Choroid plexus epithelial cell (primary cell): ENCODE measurements around the gene FARP1.

ENCODE experiments used
- DNase-seq: peaks from one replicate; pipeline ENCODE4 v3.0.0-alpha.2; 2010; ENCODE audit warnings: low read depth
- H3K4me3 ChIP-seq: 2 replicates; pipeline ENCODE4 v1.5.1; 2011; ENCODE audit warnings: low read depth, mild to moderate bottlenecking, control low read depth, low read length, moderate library complexity
- TF ChIP-seq, protein P1 (sequence below): conservative IDR thresholded peaks from 2 replicates; pipeline ENCODE4 v1.5.1; 2011; ENCODE audit warnings: low read depth, mild to moderate bottlenecking, control low read depth, inconsistent platforms, low read length, moderate library complexity

The FARP1 gene

DNA sequence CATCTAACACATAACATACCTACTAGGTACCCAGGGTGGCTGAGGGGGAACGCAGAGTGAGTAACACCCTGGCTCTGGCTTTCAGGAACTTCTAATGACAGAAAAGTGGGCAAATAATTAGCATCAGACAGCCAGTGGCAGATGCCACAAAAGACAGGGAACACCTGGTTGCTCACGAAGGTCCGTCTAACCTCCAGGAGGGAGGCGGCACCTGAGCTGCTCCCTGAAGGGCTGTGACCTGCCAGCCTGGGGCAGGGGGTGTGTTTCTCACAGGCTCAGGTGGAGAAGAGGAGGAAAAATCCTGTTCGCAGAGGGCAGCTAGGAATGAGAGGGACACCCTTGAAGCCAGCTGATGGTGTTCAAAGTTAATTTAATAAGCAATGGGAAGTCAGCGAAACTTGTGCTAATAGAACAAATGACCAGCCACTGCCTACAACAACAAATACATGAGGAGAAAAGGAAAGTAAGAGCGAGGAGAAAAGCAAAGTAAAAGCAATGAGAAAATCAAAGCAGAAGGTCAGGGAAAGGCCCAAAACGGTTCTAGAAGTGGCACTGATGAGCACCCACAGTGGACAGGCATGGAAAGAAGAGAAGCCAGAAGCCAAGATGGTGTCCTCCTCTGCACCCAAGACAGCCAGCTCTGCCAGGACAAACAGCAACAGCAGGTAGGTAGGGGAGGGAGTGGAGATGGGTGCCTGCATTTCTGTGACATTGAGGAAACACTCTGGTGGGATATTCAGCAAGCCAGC is 346.7 kb downstream of the FARP1 start:
- TF ChIP-seq, protein P1, sequence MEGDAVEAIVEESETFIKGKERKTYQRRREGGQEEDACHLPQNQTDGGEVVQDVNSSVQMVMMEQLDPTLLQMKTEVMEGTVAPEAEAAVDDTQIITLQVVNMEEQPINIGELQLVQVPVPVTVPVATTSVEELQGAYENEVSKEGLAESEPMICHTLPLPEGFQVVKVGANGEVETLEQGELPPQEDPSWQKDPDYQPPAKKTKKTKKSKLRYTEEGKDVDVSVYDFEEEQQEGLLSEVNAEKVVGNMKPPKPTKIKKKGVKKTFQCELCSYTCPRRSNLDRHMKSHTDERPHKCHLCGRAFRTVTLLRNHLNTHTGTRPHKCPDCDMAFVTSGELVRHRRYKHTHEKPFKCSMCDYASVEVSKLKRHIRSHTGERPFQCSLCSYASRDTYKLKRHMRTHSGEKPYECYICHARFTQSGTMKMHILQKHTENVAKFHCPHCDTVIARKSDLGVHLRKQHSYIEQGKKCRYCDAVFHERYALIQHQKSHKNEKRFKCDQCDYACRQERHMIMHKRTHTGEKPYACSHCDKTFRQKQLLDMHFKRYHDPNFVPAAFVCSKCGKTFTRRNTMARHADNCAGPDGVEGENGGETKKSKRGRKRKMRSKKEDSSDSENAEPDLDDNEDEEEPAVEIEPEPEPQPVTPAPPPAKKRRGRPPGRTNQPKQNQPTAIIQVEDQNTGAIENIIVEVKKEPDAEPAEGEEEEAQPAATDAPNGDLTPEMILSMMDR = no peak
- H3K4me3 ChIP-seq = no peak overlapping the region
- DNase-seq = no peak

DNA sequence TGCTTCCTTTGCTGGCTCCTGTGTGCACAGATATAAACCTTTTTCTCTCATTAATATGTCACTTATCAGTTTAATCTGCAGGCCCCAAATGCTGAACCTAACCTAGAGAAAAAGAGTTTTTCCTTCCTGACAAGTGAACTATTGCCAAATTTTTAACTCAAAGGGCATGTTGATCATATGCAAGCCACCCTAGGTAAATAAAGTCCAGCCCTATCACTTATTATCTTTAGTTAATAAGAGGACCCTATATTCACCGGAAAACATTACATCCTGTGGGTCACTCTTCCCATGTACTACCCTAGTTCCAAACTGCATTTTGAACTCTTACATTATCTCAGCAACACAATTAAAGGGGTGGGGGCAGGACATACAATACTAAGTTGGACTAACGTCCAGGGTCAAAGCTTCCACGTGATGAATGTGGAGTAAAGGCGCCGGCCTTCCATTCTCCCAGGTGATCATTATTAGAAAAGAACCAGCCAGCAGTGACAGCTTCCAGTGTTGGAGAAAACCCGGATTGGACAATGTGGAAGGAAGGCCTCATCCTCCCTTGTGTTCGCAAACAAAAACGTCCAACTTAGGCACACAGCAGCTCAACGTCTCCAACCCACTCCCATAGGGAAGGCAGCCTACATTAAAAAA is 347.4 kb downstream of the FARP1 start:
- no peak overlapping the region for H3K4me3 ChIP-seq
- DNase-seq = no peak
- TF ChIP-seq, protein P1 = no peak

DNA sequence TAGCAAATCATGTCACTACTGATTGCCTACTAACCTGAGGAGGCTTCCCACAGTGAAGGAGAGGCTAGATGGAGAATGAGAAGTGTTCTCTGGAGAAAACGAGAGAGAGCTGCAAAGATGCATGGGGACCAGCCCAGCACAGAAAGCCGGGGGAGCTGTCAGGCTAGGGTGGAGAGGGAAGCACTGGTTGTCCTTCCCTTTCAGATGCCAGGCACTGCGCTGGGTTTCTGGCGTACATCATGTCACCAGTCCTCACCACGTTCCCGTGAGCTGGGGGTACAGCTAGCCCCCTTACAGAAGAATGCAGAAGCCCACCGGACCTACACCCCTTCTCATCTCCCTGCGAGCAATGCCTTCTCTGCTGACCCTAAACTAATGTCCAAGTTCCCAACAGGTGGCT is 348.0 kb downstream of the FARP1 start:
- DNase-seq = no peak
- no peak overlapping the region for H3K4me3 ChIP-seq
- TF ChIP-seq, protein P1 = no peak

DNA sequence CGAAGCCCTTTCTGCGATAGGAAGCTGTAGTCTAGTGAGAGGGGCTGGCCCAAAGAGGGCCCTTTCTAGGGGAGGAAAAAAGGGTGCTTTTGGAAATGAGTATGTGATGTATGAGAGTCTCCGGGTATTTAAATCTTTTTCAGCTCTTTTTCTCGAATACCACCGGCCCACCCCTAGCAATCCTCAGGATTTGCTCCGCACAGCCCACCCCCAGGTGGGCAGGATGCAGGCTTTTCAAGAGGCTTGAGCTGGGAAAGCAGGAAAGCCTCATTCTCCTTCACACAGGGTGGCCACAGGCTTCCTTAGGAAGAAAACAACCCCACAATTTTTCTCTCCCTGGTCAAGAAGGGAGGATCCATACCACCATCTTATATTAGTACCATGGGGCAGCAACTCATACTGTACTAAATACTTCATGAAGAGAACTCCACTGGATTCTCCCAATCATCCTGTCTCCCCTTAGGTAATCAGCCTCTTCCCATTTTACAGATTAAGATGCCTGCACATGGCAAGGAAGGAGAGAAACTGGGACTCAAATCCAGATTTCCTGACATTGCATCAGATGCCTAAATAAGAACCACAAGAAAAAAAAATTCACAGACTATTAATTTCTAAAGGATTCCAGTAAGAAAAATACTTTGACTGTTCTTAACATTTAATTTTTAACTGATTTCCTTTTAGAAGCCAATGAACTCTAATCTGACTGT is 349.6 kb downstream of the FARP1 start:
- TF ChIP-seq, protein P1 = no peak
- no peak overlapping the region for H3K4me3 ChIP-seq
- DNase-seq = peak; percentile 48

DNA sequence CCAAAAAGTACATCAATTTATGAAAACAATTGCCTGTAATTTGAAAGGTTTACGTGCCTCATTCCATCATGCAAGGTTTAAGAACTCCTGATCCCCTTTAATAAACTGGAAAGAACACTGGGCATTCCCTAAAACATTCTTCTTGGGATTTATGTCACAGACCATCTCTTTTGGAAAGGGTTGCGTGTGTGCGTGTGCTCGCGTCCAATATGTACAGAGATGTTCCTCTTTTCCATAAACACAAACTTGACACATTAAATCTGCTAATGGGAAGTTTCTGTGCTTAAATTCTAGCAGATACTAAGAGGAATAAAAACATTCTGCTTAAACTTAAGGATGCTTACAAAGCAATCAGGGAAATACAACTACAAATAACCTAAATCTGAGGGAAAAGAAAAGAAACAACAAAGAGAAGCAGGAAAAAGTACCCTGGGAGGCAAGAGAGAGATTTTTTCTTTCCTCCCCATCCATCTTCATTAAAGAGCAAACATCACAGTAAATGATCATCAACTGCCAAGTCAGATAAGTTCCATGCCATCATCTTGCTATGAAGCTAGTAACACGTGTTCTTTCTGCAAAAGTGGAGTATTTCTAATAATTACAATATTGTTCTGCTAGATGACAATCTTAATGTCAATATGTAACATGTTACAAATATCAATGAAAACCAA is 350.3 kb downstream of the FARP1 start:
- TF ChIP-seq, protein P1 = no peak
- DNase-seq = no peak
- H3K4me3 ChIP-seq = no peak overlapping the region

DNA sequence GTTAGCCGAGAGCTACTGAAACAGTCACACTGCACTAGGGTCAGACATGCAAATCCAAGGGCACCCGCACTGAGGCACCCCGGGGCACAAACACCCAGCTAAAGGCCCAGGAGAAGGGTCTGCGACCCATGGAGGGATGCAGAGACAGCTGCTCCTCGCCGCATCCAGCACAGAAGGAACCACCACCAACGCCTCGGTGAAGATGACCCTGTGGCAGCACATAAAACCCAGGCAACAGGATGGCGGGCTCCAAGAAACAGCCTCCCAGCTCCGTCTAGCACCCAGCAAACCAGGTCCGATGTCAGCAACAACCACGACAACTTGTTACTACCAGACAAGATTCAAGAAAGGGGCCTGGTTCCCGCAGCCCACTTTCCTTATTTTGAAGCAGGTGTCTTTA is 351.9 kb downstream of the FARP1 start:
- DNase-seq = no peak
- no peak overlapping the region for H3K4me3 ChIP-seq
- TF ChIP-seq, protein P1 = no peak
